CD14-positive monocyte (primary cell): Measurements from ENCODE around the gene SLC6A6. TPM values are rescaled to one million over a fixed set of nuclear protein-coding genes. Genes with fewer than 3 reads are reported as not detected.

ENCODE experiments used
- DNase-seq, 3 donors: peaks; one replicate each; pipeline ENCODE4 v3.0.0-alpha.2; 2011 to 2022
- H2AFZ ChIP-seq: 2 replicates; pipeline ENCODE4 v1.6.0; 2012; ENCODE audit warnings: mild to moderate bottlenecking, low read depth, low read length, inconsistent platforms; ENCODE audit not compliant: insufficient read depth, poor library complexity, severe bottlenecking
- H3K27ac ChIP-seq, 2 donors: 1 replicate in 1 of 2; 2 replicates in 1 of 2; pipeline ENCODE4 v1.5.1; 2012 to 2013; ENCODE audit warnings: low read length in 2 of 2, control low read depth in 1 of 2, inconsistent platforms in 1 of 2, low read depth in 1 of 2, mild to moderate bottlenecking in 1 of 2
- H3K27me3 ChIP-seq, 2 donors: one replicate each; pipeline versions ENCODE4 v1.6.0 to v1.6.1; 2011 to 2013; ENCODE audit warnings: low read length in 2 of 2; ENCODE audit not compliant: control insufficient read depth in 2 of 2, insufficient read depth in 2 of 2
- H3K36me3 ChIP-seq, 2 donors: replicated peaks in 1 of 2; 1 replicate in 1 of 2; 2 replicates in 1 of 2; pipeline versions ENCODE4 v1.5.1 to v1.6.1; 2012 to 2013; ENCODE audit warnings: low read length in 2 of 2, control low read depth in 1 of 2, inconsistent platforms in 1 of 2, mild to moderate bottlenecking in 1 of 2; ENCODE audit not compliant: insufficient read depth in 2 of 2, control insufficient read depth in 1 of 2
- H3K4me1 ChIP-seq, 2 donors: 1 replicate in 1 of 2; 2 replicates in 1 of 2; pipeline versions ENCODE4 v1.5.1 to v1.6.1; 2012 to 2013; ENCODE audit warnings: low read length in 2 of 2, control low read depth in 1 of 2, inconsistent platforms in 1 of 2, mild to moderate bottlenecking in 1 of 2, moderate library complexity in 1 of 2; ENCODE audit not compliant: insufficient read depth in 2 of 2, control insufficient read depth in 1 of 2
- H3K4me2 ChIP-seq: replicated peaks from 2 replicates; pipeline ENCODE3; 2012; ENCODE audit warnings: low read length, moderate library complexity, mild to moderate bottlenecking; ENCODE audit not compliant: poor library complexity, severe bottlenecking; ENCODE audit errors: extremely low read depth
- H3K4me3 ChIP-seq, 3 experiments: fragments of 200-600 bp in 1 of 3; sonication (generic) in 1 of 3; replicated peaks in 1 of 3; 1 replicate in 2 of 3; 2 replicates in 1 of 3; pipeline ENCODE4 v1.5.1; 2011 to 2013; ENCODE audit warnings: low read length in 3 of 3, mild to moderate bottlenecking in 3 of 3, control low read depth in 2 of 3, low read depth in 2 of 3, inconsistent platforms in 1 of 3, moderate library complexity in 1 of 3
- H3K79me2 ChIP-seq: 2 replicates; pipeline ENCODE4 v1.6.0; 2012; ENCODE audit warnings: mild to moderate bottlenecking, control low read depth, inconsistent platforms, low read length, moderate library complexity; ENCODE audit not compliant: insufficient read depth
- H3K9ac ChIP-seq: 2 replicates; pipeline ENCODE4 v1.6.0; 2017; ENCODE audit warnings: low read length, mild to moderate bottlenecking; ENCODE audit not compliant: insufficient read depth, poor library complexity, severe bottlenecking
- H3K9me3 ChIP-seq, 2 donors: replicated peaks in 1 of 2; 1 replicate in 1 of 2; 2 replicates in 1 of 2; pipeline versions ENCODE4 v1.5.1 to v1.6.1; 2012 to 2013; ENCODE audit warnings: low read length in 2 of 2, control low read depth in 1 of 2; ENCODE audit not compliant: control insufficient read depth in 1 of 2, insufficient read depth in 1 of 2
- H4K20me1 ChIP-seq: 2 replicates; pipeline ENCODE4 v1.6.0; 2012; ENCODE audit warnings: mild to moderate bottlenecking, low read length, control low read depth, moderate library complexity; ENCODE audit not compliant: insufficient read depth
- H3K27ac Mint-ChIP-seq, 7 donors: one replicate each; pipeline ENCODE4 v1.8.0; 2020; ENCODE audit warnings: mild to moderate bottlenecking in 7 of 7, mixed read lengths in 7 of 7, moderate library complexity in 6 of 7, inconsistent platforms in 2 of 7
- H3K27me3 Mint-ChIP-seq, 3 donors: one replicate each; pipeline ENCODE4 v1.8.0; 2021 to 2022; ENCODE audit warnings: low read depth in 3 of 3, mild to moderate bottlenecking in 3 of 3, mixed read lengths in 3 of 3, moderate library complexity in 3 of 3, inconsistent platforms in 1 of 3
- H3K36me3 Mint-ChIP-seq, 2 donors: one replicate each; pipeline ENCODE4 v1.8.0; 2020; ENCODE audit warnings: mixed read lengths in 2 of 2, inconsistent platforms in 1 of 2, mild to moderate bottlenecking in 1 of 2
- H3K4me1 Mint-ChIP-seq: one replicate; pipeline ENCODE4 v1.8.0; 2020; ENCODE audit warnings: mild to moderate bottlenecking, mixed read lengths
- H3K4me3 Mint-ChIP-seq, 2 donors: one replicate each; pipeline ENCODE4 v1.8.0; 2020; ENCODE audit warnings: mild to moderate bottlenecking in 2 of 2, mixed read lengths in 2 of 2, moderate library complexity in 1 of 2
- H3K9me3 Mint-ChIP-seq, 7 donors: one replicate each; pipeline ENCODE4 v1.8.0; 2020 to 2022; ENCODE audit warnings: mixed read lengths in 7 of 7, mild to moderate bottlenecking in 6 of 7, moderate library complexity in 6 of 7, inconsistent platforms in 2 of 7
- CTCF ChIP-seq: fragments of 200-600 bp; IDR thresholded peaks from one replicate; pipeline ENCODE4 v1.8.0; 2022; ENCODE audit warnings: antibody characterized with exemption, mild to moderate bottlenecking
- WGBS: methylation state at CpG from one replicate; pipeline ENCODE4 v1.1.5; 2013; ENCODE audit warnings: missing lambda C conversion rate; ENCODE audit not compliant: insufficient coverage; 5-methylcytosine and 5-hydroxymethylcytosine counted together
- intact Hi-C, 2 donors: fragments of 100-400 bp; cut with micrococcal nuclease; formaldehyde crosslinking; loops; one replicate each; pipeline versions ENCODE4 v1.15.0 to v1.15.1; 2023
- polyA plus RNA-seq, 3 donors: library from polyadenylated mRNA; depleted of rRNA in 1 of 3; unstranded in 2 of 3; stranded (reverse) in 1 of 3; fragments of 300-500 nt in 2 of 3; fragments of >200 nt in 1 of 3; fragmentation: Illumina TruSeq in 2 of 3; gene quantifications; 1 replicate in 2 of 3; 2 replicates in 1 of 3; pipeline ENCODE4 v1.2.3, GENCODE V29; 2012 to 2021

SLC6A6 gene
- polyA plus RNA-seq, 3 donors: 18.4 to 136 (median 24.5) TPM

GRCh38 chr3:14441920-14442300 is 39.5 kb downstream of the SLC6A6 start:
- peak overlapping the region in 1 of 2 donors; percentile 30 for H3K4me3 Mint-ChIP-seq
- peaks cover 46 to 54% of the 10 kb centered on the region in 2 donors for H3K4me1 ChIP-seq
- no peaks in the 10 kb centered on the region for H3K9me3 ChIP-seq
- H3K9me3 Mint-ChIP-seq: peaks cover 0 to under 1% (median 0%) of the 10 kb centered on the region in 7 donors
- peak overlapping the region; percentile 23 to 97 (median 88) for H3K27ac Mint-ChIP-seq
- DNase-seq: peak; percentile 48 to 80 (median 54)
- peaks cover 53 to 64% of the 10 kb centered on the region in 2 donors for H3K36me3 Mint-ChIP-seq
- peaks cover 53% of the 10 kb centered on the region for H3K4me1 Mint-ChIP-seq
- WGBS: 88% methylated on average over 5 of the region's 6 CpGs
- peaks cover 73% of the 10 kb centered on the region for H4K20me1 ChIP-seq
- no peaks in the 10 kb centered on the region for H3K27me3 ChIP-seq
- H3K79me2 ChIP-seq: peaks cover 74% of the 10 kb centered on the region
- no peak overlapping the region for H3K4me2 ChIP-seq
- peak overlapping the region; percentile 30 to 75 for H3K27ac ChIP-seq
- peaks cover 37 to 40% of the 10 kb centered on the region in 2 donors for H3K36me3 ChIP-seq
- intact Hi-C loops: loop anchor here (5.0 kb wide), 1 partner anchor 40 kb away; the partner anchor contains the start of gene SLC6A6 (in 2 of the 2)
- no peaks in the 10 kb centered on the region for H3K27me3 Mint-ChIP-seq
- peak overlapping the region; percentile 34 for H3K9ac ChIP-seq
- H2AFZ ChIP-seq: no peak overlapping the region
- H3K4me3 ChIP-seq: no peak overlapping the region
- TF ChIP-seq CTCF: no peak

GRCh38 chr3:14444380-14444779 is 42.0 kb downstream of the SLC6A6 start:
- Histone ChIP-seq H3K9ac (no peak overlapping the region), H2AFZ (no peak overlapping the region), H3K27me3 (no peaks in the 10 kb centered on the region), H3K4me2 (no peak overlapping the region), H3K27ac (peak overlapping the region in 1 of 2 donors; percentile 56), H3K36me3 (peaks cover 61 to 64% of the 10 kb centered on the region in 2 donors), H3K4me3 (no peak overlapping the region), H4K20me1 (peaks cover 98% of the 10 kb centered on the region), H3K79me2 (peaks cover 52% of the 10 kb centered on the region), H3K4me1 (peaks cover 26 to 31% of the 10 kb centered on the region in 2 donors), H3K9me3 (no peaks in the 10 kb centered on the region)
- Mint-ChIP-seq H3K4me3 (no peak overlapping the region), H3K27me3 (no peaks in the 10 kb centered on the region), H3K4me1 (peaks cover 32% of the 10 kb centered on the region), H3K9me3 (peaks cover 0 to 4% (median 0%) of the 10 kb centered on the region in 7 donors), H3K36me3 (peaks cover 71 to 86% of the 10 kb centered on the region in 2 donors), H3K27ac (peak overlapping the region in 4 of 7 donors; percentile 18 to 90 (median 76))
- intact Hi-C loops: loop anchor here (5.0 kb wide), 1 partner anchor 42 kb away; the partner anchor contains the start of gene SLC6A6 (in 2 of the 2)
- DNase-seq: no peak
- no peak for TF ChIP-seq CTCF
- WGBS: 96% methylated on average over 5 of the region's 6 CpGs
